K562 (cell line): ENCODE results near the gene TRIP6. TPM values are rescaled to one million over a fixed set of nuclear protein-coding genes. Genes with fewer than 3 reads are reported as not detected.

Source experiments
- ATF3 ChIP-seq, 2 experiments: fragments of 450-650 bp in 1 of 2; sonication (generic) in 1 of 2; formaldehyde crosslinking in 1 of 2; IDR thresholded peaks in 1 of 2; conservative IDR thresholded peaks in 1 of 2; 2 replicates each; pipeline versions ENCODE4 v1.6.1 to v1.8.1; 2016 to 2023; ENCODE audit warnings: mild to moderate bottlenecking in 2 of 2, moderate library complexity in 2 of 2, inconsistent platforms in 1 of 2, missing genetic modification reagents in 1 of 2
- BACH1 ChIP-seq: fragments of 200-800 bp; sonication (Bioruptor generic); IDR thresholded peaks from 2 replicates; pipeline ENCODE4 v1.6.1; 2016; ENCODE audit warnings: missing genetic modification characterization, missing compliant biosample characterization
- BCOR ChIP-seq: fragments of 450-650 bp; IDR thresholded peaks from 2 replicates; pipeline ENCODE4 v1.6.1; 2016
- C11orf30 ChIP-seq: fragments of 450-650 bp; IDR thresholded peaks from 2 replicates; pipeline ENCODE4 v1.6.1; 2016; ENCODE audit warnings: low read depth, mild to moderate bottlenecking
- DIDO1 ChIP-seq: fragments of 450-650 bp; IDR thresholded peaks from 2 replicates; pipeline ENCODE4 v1.6.1; 2016; ENCODE audit warnings: low read depth, missing biosample characterization, missing genetic modification characterization
- EP400 ChIP-seq: fragments of 450-650 bp; IDR thresholded peaks from 2 replicates; pipeline ENCODE4 v1.6.1; 2017; ENCODE audit warnings: antibody characterized with exemption, mild to moderate bottlenecking, moderate library complexity
- FOXK2 ChIP-seq, 2 experiments: fragments of 450-650 bp; IDR thresholded peaks in 1 of 2; conservative IDR thresholded peaks in 1 of 2; 2 replicates each; pipeline ENCODE4 v1.6.1; 2016; ENCODE audit warnings: low read depth in 2 of 2, mild to moderate bottlenecking in 1 of 2
- HLTF ChIP-seq: fragments of 450-650 bp; IDR thresholded peaks from 2 replicates; pipeline ENCODE4 v1.6.1; 2016
- HMG20A ChIP-seq: fragments of 450-650 bp; formaldehyde crosslinking; conservative IDR thresholded peaks from 2 replicates; pipeline ENCODE4 v1.4.0; 2020; ENCODE audit warnings: mild to moderate bottlenecking, mixed read lengths
- IRF2 ChIP-seq: sonication (generic); formaldehyde crosslinking; IDR thresholded peaks from 2 replicates; pipeline ENCODE4 v1.8.1; 2022; ENCODE audit warnings: mild to moderate bottlenecking, missing genetic modification reagents
- IRF9 ChIP-seq: fragments of 450-650 bp; IDR thresholded peaks from 2 replicates; pipeline ENCODE4 v1.6.1; 2016; ENCODE audit warnings: missing biosample characterization, missing genetic modification characterization
- KDM4B ChIP-seq, 2 experiments: fragments of 450-650 bp in 1 of 2; sonication (generic) in 1 of 2; IDR thresholded peaks; 2 replicates each; pipeline ENCODE4 v1.6.1; 2016 to 2017; ENCODE audit warnings: borderline replicate concordance in 2 of 2, antibody characterized with exemption in 1 of 2, low read depth in 1 of 2, mild to moderate bottlenecking in 1 of 2
- KLF6 ChIP-seq: fragments of 250-450 bp; sonication (Bioruptor Pico); IDR thresholded peaks from 2 replicates; pipeline ENCODE4 v1.4.0; 2020; ENCODE audit warnings: mild to moderate bottlenecking, moderate library complexity, borderline replicate concordance
- LCOR ChIP-seq: sonication (generic); formaldehyde crosslinking; IDR thresholded peaks from 2 replicates; pipeline ENCODE4 v1.8.0; 2022; ENCODE audit warnings: mild to moderate bottlenecking, missing genetic modification reagents
- NCOR1 ChIP-seq: fragments of 450-650 bp; IDR thresholded peaks from 2 replicates; pipeline ENCODE4 v1.6.1; 2016; ENCODE audit warnings: mild to moderate bottlenecking, moderate library complexity
- PHF21A ChIP-seq: fragments of 450-650 bp; IDR thresholded peaks from 2 replicates; pipeline ENCODE4 v1.6.1; 2017; ENCODE audit warnings: low read depth, borderline replicate concordance
- SMC3 ChIP-seq: conservative IDR thresholded peaks from 2 replicates; pipeline ENCODE4 v1.6.1; 2011; ENCODE audit warnings: low read depth, low read length, improper control_type of control experiment; ENCODE audit not compliant: insufficient read depth
- ZBTB12 ChIP-seq: fragments of 250-450 bp; sonication (Bioruptor Pico); IDR thresholded peaks from 2 replicates; pipeline ENCODE4 v1.4.0; 2020
- ZNF740 ChIP-seq, 3 experiments: fragments of 200-800 bp in 1 of 3; sonication (Bioruptor generic) in 1 of 3; sonication (generic) in 1 of 3; formaldehyde crosslinking in 1 of 3; IDR thresholded peaks; 2 replicates each; pipeline versions ENCODE4 v1.6.1 to v1.8.0; 2016 to 2022; ENCODE audit warnings: mild to moderate bottlenecking in 2 of 3, missing compliant biosample characterization in 2 of 3, missing genetic modification characterization in 2 of 3, missing genetic modification reagents in 1 of 3
- ZNF764 ChIP-seq: fragments of 250-450 bp; sonication (Bioruptor Pico); IDR thresholded peaks from 2 replicates; pipeline ENCODE4 v1.4.0; 2020; ENCODE audit warnings: low read depth, mild to moderate bottlenecking, moderate library complexity
- polyA plus RNA-seq, 8 experiments: library from polyadenylated mRNA; depleted of rRNA in 4 of 8; stranded (reverse) in 5 of 8; unstranded in 3 of 8; fragments of >200 nt; fragmentation: Nextera tagmentation in 2 of 8; fragmentation: Illumina TruSeq in 1 of 8; extraction: Ambion mirVana in 2 of 8; extraction: Trizol in 1 of 8; gene quantifications; 2 replicates each; pipeline versions ENCODE4 v1.2.1 to v1.2.3, GENCODE V29; 2011 to 2014; ENCODE audit warnings: inconsistent platforms in 1 of 8, missing spikeins in 1 of 8
- total RNA-seq, 7 experiments: library from RNA; depleted of rRNA in 6 of 7; stranded (reverse); fragments of >200 nt in 6 of 7; fragmentation: Illumina TruSeq in 2 of 7; extraction: Trizol in 2 of 7; gene quantifications; 2 replicates each; pipeline versions ENCODE4 v1.2.1 to v1.2.3, GENCODE V29; 2011 to 2021; ENCODE audit warnings: low replicate concordance in 1 of 7

Gene TRIP6
- total and polyA plus RNA-seq, 9 of the 15 experiments (the other 6 are each of a cell fraction or from before 2014, with no cell fraction given): 5.9 to 141 (median 54.0) TPM

GRCh38 chr7:100895956-100896731, 29.0 kb downstream of the TRIP6 start (continued):
- TF ChIP-seq ATF3 (IDR thresholded peaks at IDR 0.05): peak; percentile 92
- TF ChIP-seq ATF3 (CRISPR knock-in tag; conservative IDR thresholded peaks at IDR 0.05): peak; percentile 31; the same call in 1 of the 2 replicates
- TF ChIP-seq PHF21A: no peak
- TF ChIP-seq KLF6: no peak
- TF ChIP-seq IRF9 (tag): no peak
- peak; percentile 32; the same call in 1 of the 2 replicates for TF ChIP-seq LCOR (CRISPR knock-in tag)
- TF ChIP-seq ZNF740 (CRISPR knock-in tag; IDR thresholded peaks at IDR 0.05): peak; percentile 52; the same call in 1 of the 2 replicates
- TF ChIP-seq ZNF740 (tag; IDR thresholded peaks at IDR 0.05): no peak
- no peak for TF ChIP-seq HMG20A
- TF ChIP-seq BCOR: peak; percentile 82
- no peak for TF ChIP-seq DIDO1 (tag)
- no peak for TF ChIP-seq ZBTB12 (CRISPR knock-in tag)
- TF ChIP-seq HLTF: peak; percentile 78
- TF ChIP-seq BACH1 (tag): no peak
- TF ChIP-seq EP400: peak; percentile 58
- TF ChIP-seq ZNF764 (CRISPR knock-in tag): no peak
- TF ChIP-seq C11orf30: no peak
- TF ChIP-seq NCOR1: peak; percentile 54; the same call in 1 of the 2 replicates
- TF ChIP-seq FOXK2 (conservative IDR thresholded peaks at IDR 0.05 in 1 of 2, IDR thresholded peaks at IDR 0.05 in 1 of 2; ENCODE audit: low read depth in 2 of 2): 0 out of 4 replicates have a peak, but pooled peaks of 1 of the 2 experiments have one; percentile 36
- TF ChIP-seq SMC3: no peak
- no peak for TF ChIP-seq IRF2
- TF ChIP-seq KDM4B (IDR thresholded peaks at IDR 0.05; ENCODE audit: borderline replicate concordance in 2 of 2, low read depth in 1 of 2): 0 out of 4 replicates have a peak, but pooled peaks of 1 of the 2 experiments have one; percentile 31
